Prostate gland (tissue), 2 donors: ENCODE measurements around the gene SLC24A4. TPM values are rescaled to one million over a fixed set of nuclear protein-coding genes. Genes with fewer than 3 reads are reported as not detected.

ENCODE experiments used
- DNase-seq: peaks from one replicate; pipeline ENCODE4 v3.0.0-alpha.2; 2019; ENCODE audit warnings: low spot score
- H3K27ac ChIP-seq, 2 donors: fragments of 200-600 bp; sonication (generic); 2 replicates each; pipeline ENCODE4 v1.5.1; 2017 to 2019
- H3K27me3 ChIP-seq: fragments of 200-600 bp; sonication (generic); replicated peaks from 2 replicates; pipeline ENCODE4 v1.5.1; 2019; ENCODE audit not compliant: insufficient read depth
- H3K36me3 ChIP-seq, 2 donors: fragments of 200-600 bp; sonication (generic); 1 replicate in 1 of 2; 2 replicates in 1 of 2; pipeline versions ENCODE4 v1.5.1 to v1.8.1; 2017 to 2019
- H3K4me1 ChIP-seq: fragments of 200-600 bp; sonication (generic); replicated peaks from 2 replicates; pipeline ENCODE4 v1.5.1; 2019
- H3K4me3 ChIP-seq, 2 donors: fragments of 200-600 bp; sonication (generic); 2 replicates each; pipeline ENCODE4 v1.5.1; 2017 to 2019
- H3K9me3 ChIP-seq: fragments of 200-600 bp; sonication (generic); 2 replicates; pipeline ENCODE4 v1.5.1; 2017
- POLR2A ChIP-seq: fragments of 450-650 bp; IDR thresholded peaks from one replicate; pipeline ENCODE4 v1.6.1; 2016; ENCODE audit warnings: antibody characterized with exemption, mild to moderate bottlenecking
- POLR2AphosphoS5 ChIP-seq: sonication (generic); formaldehyde crosslinking; IDR thresholded peaks from one replicate; pipeline ENCODE4 v1.6.1; 2017; ENCODE audit warnings: antibody characterized with exemption
- WGBS: methylation state at CpG from one replicate; pipeline ENCODE4 v1.1.5; 2018; 5-methylcytosine and 5-hydroxymethylcytosine counted together
- intact Hi-C: fragments of 100-400 bp; cut with DNase I; formaldehyde crosslinking; loops from one replicate; pipeline ENCODE4 v1.14.2; 2022
- total RNA-seq, 2 donors: library from RNA; depleted of rRNA; stranded (reverse); fragments of >200 nt; gene quantifications; one replicate each; pipeline ENCODE4 v1.1.0, GENCODE V29; 2016
- TF ChIP-seq, protein P1 (sequence below), 4 experiments: fragments of 200-600 bp in 2 of 4; fragments of 450-650 bp in 2 of 4; sonication (generic) in 2 of 4; IDR thresholded peaks; 1 replicate in 3 of 4; 2 replicates in 1 of 4; pipeline ENCODE4 v1.5.1; 2016 to 2019; ENCODE audit warnings: antibody characterized with exemption in 4 of 4, mild to moderate bottlenecking in 2 of 4, moderate library complexity in 2 of 4

Gene SLC24A4
- total RNA-seq, 2 donors from 2014 or later = 0.82 to 7.2 TPM

DNA sequence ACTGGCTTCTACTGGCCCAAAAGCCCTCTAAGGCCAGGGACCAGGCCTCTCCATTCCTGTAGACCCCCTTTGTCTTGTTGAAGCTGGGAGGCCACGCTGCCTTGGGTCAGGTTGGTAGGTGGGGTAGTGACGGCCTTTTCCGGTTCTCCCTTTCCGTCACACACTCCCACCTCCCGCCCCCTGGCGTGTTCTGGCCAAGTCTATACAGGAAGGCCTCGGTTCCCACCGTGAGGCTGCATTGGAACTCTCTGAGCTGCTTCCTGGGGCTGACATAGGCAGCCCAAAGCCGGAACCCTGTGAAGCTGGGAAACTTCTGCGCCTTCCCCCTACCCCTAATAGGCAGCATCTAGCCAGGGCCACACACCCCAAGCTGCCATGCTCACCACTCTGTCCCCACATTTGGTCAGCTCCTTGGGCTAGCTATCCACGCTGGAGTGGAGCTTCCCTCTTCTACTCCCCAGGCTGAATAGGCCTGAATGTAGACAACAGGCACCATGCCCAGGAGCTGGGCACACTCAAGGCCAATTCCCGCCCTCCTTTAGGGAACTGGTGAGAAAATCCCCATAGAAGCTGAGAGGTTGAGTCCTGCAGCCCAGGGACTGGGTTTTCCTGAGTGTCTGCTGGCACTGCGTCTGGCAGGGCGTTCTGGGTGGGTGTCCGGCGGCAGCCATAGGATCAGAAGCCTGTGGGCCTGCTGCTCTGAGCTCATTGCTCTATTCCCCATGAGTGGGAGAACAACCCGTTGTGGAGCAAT is 226.3 kb downstream of the SLC24A4 start:
- Histone ChIP-seq H3K4me1 (no peaks in the 10 kb centered on the region), H3K4me3 (no peak overlapping the region), H3K9me3 (no peaks in the 10 kb centered on the region), H3K27ac (no peak overlapping the region), H3K27me3 (no peaks in the 10 kb centered on the region), H3K36me3 (no peaks in the 10 kb centered on the region)
- TF ChIP-seq POLR2A (no peak), POLR2AphosphoS5 (no peak)
- TF ChIP-seq, protein P1, sequence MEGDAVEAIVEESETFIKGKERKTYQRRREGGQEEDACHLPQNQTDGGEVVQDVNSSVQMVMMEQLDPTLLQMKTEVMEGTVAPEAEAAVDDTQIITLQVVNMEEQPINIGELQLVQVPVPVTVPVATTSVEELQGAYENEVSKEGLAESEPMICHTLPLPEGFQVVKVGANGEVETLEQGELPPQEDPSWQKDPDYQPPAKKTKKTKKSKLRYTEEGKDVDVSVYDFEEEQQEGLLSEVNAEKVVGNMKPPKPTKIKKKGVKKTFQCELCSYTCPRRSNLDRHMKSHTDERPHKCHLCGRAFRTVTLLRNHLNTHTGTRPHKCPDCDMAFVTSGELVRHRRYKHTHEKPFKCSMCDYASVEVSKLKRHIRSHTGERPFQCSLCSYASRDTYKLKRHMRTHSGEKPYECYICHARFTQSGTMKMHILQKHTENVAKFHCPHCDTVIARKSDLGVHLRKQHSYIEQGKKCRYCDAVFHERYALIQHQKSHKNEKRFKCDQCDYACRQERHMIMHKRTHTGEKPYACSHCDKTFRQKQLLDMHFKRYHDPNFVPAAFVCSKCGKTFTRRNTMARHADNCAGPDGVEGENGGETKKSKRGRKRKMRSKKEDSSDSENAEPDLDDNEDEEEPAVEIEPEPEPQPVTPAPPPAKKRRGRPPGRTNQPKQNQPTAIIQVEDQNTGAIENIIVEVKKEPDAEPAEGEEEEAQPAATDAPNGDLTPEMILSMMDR (IDR thresholded peaks at IDR 0.05) = no peak
- intact Hi-C loops = no loop called here
- DNase-seq = no peak
- 74% methylated on average over 16 of the region's 17 CpGs for WGBS

DNA sequence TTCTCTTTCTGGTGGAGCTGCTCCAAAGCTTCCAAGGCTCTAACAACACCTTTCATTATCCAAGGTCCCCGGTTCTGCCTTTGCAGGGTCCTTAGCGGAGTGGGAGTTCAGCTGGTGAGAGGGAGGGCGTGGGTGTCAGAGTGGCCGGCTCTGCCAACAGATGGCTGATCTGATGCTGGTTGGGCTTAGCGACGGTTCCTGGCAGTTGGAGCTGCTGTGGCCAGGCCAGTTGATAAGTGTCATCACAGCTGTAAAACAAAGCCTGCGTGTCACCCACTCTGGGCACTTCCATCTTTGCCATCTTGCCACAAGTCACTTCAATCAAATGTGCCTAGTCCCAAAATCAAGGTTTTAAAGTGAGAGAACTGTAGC is 226.9 kb downstream of the SLC24A4 start:
- Histone ChIP-seq H3K4me3 (no peak overlapping the region), H3K9me3 (no peaks in the 10 kb centered on the region), H3K27ac (no peak overlapping the region), H3K27me3 (no peaks in the 10 kb centered on the region), H3K4me1 (no peaks in the 10 kb centered on the region), H3K36me3 (no peaks in the 10 kb centered on the region)
- intact Hi-C loops = no loop called here
- 41% methylated on average over 7 of the region's 7 CpGs for WGBS
- TF ChIP-seq POLR2AphosphoS5 = no peak
- TF ChIP-seq, protein P1 (IDR thresholded peaks at IDR 0.05) = no peak
- TF ChIP-seq POLR2A = no peak
- DNase-seq = no peak

Other genes with a start within 250 kb of the SLC24A4 start
- 10 to 100 TPM; 45.1 to 53.5 TPM for gene ATXN3, start 216.6 kb upstream of the SLC24A4 start, total RNA-seq
- 100 to 1,000 TPM; 211 to 351 TPM for gene NDUFB1, start 201.5 kb upstream of the SLC24A4 start, total RNA-seq
- 10 to 100 TPM; 25.4 to 74.5 TPM for gene CPSF2, start 201.2 kb upstream of the SLC24A4 start, total RNA-seq
- gene RIN3, start 190.6 kb downstream of the SLC24A4 start, total RNA-seq = 10 to 100 TPM in 1 of 2 donors, 1 to 10 TPM in 1; 8.8 to 41.6 TPM